WTC11 (cell line): ENCODE data around the gene ASF1A. TPM values are rescaled to one million over a fixed set of nuclear protein-coding genes. Genes with fewer than 3 reads are reported as not detected.

ENCODE experiments used
- ATAC-seq: fragments of 200-7000 bp; cut with Tn5 transposase; 2 replicates; pipeline ENCODE4 v1.10.0; 2021; ENCODE audit warnings: mild to moderate bottlenecking, moderate library complexity
- CTCF ChIA-PET: fragments of 300-600 bp; sonication (Branson Sonifier 250); formaldehyde crosslinking; loops from one replicate; lab custom pipeline; 2021; ENCODE audit warnings: antibody characterized with exemption; lab: Charles Lee
- POLR2A ChIA-PET: fragments of 350-600 bp; sonication (Branson Sonifier 250); formaldehyde crosslinking; loops from one replicate; lab custom pipeline; 2021; ENCODE audit warnings: antibody characterized with exemption; lab: Charles Lee
- DNase-seq: peaks from one replicate; pipeline ENCODE4 v3.0.0; 2021; ENCODE audit warnings: low spot score
- H3K27ac Mint-ChIP-seq: 2 replicates; pipeline ENCODE4 v1.8.0; 2021; ENCODE audit warnings: mixed read lengths
- H3K27me3 Mint-ChIP-seq: 2 replicates; pipeline ENCODE4 v1.8.0; 2021; ENCODE audit warnings: low read depth, mild to moderate bottlenecking, moderate library complexity, mixed read lengths
- H3K36me3 Mint-ChIP-seq: 2 replicates; pipeline ENCODE4 v1.8.0; 2021; ENCODE audit warnings: mixed read lengths
- H3K4me1 Mint-ChIP-seq: 2 replicates; pipeline ENCODE4 v1.8.0; 2022; ENCODE audit warnings: mixed read lengths
- H3K4me3 Mint-ChIP-seq: 2 replicates; pipeline ENCODE4 v1.8.0; 2021; ENCODE audit warnings: mild to moderate bottlenecking, moderate library complexity, mixed read lengths
- H3K9me3 Mint-ChIP-seq: 2 replicates; pipeline ENCODE4 v1.8.0; 2021; ENCODE audit warnings: mixed read lengths
- ATF1 ChIP-seq: sonication (generic); formaldehyde crosslinking; IDR thresholded peaks from 2 replicates; pipeline ENCODE4 v1.8.1; 2023; ENCODE audit warnings: mild to moderate bottlenecking, moderate library complexity, missing genetic modification reagents
- ELF4 ChIP-seq: sonication (generic); formaldehyde crosslinking; IDR thresholded peaks from 2 replicates; pipeline ENCODE4 v1.8.1; 2022; ENCODE audit warnings: low read depth, mild to moderate bottlenecking, moderate library complexity, missing genetic modification reagents
- EMX1 ChIP-seq: fragments of 250-450 bp; sonication (Bioruptor Pico); IDR thresholded peaks from 2 replicates; pipeline ENCODE4 v1.8.0; 2021; ENCODE audit warnings: mild to moderate bottlenecking
- ESRRA ChIP-seq: sonication (generic); formaldehyde crosslinking; IDR thresholded peaks from 2 replicates; pipeline ENCODE4 v1.8.1; 2022; ENCODE audit warnings: mild to moderate bottlenecking, missing genetic modification reagents, borderline replicate concordance
- FOXK1 ChIP-seq: sonication (generic); formaldehyde crosslinking; IDR thresholded peaks from 2 replicates; pipeline ENCODE4 v1.8.0; 2022; ENCODE audit warnings: mild to moderate bottlenecking, moderate library complexity, missing genetic modification reagents
- GRHL2 ChIP-seq: fragments of 250-450 bp; sonication (Bioruptor Pico); IDR thresholded peaks from 2 replicates; pipeline ENCODE4 v1.8.0; 2022; ENCODE audit warnings: mild to moderate bottlenecking, moderate library complexity; ENCODE audit not compliant: insufficient replicate concordance, severe bottlenecking
- GTF2I ChIP-seq: fragments of 250-450 bp; sonication (Bioruptor Pico); conservative IDR thresholded peaks from 2 replicates; pipeline ENCODE4 v1.4.0; 2021; ENCODE audit warnings: mild to moderate bottlenecking
- NR2C2 ChIP-seq: sonication (generic); formaldehyde crosslinking; IDR thresholded peaks from 2 replicates; pipeline ENCODE4 v1.8.0; 2022; ENCODE audit warnings: mild to moderate bottlenecking, missing genetic modification reagents
- NR3C1 ChIP-seq: sonication (generic); formaldehyde crosslinking; conservative IDR thresholded peaks from 2 replicates; pipeline ENCODE4 v1.8.1; 2023; ENCODE audit warnings: low read depth, mild to moderate bottlenecking, missing genetic modification reagents
- PRRX2 ChIP-seq: fragments of 250-450 bp; sonication (Bioruptor Pico); IDR thresholded peaks from 2 replicates; pipeline ENCODE4 v1.8.0; 2021; ENCODE audit warnings: mild to moderate bottlenecking
- TCF7 ChIP-seq: sonication (generic); formaldehyde crosslinking; IDR thresholded peaks from 2 replicates; pipeline ENCODE4 v1.8.0; 2022; ENCODE audit warnings: mild to moderate bottlenecking, low read depth, missing genetic modification reagents, moderate library complexity
- ZNF416 ChIP-seq: fragments of 250-450 bp; sonication (Bioruptor Pico); IDR thresholded peaks from 2 replicates; pipeline ENCODE4 v1.9.0; 2021; ENCODE audit warnings: mild to moderate bottlenecking, inconsistent platforms
- ZNF423 ChIP-seq: fragments of 250-450 bp; sonication (Bioruptor Pico); IDR thresholded peaks from 2 replicates; pipeline ENCODE4 v2.1.2; 2022; ENCODE audit warnings: mild to moderate bottlenecking, moderate library complexity
- total RNA-seq: library from RNA; stranded (reverse); gene quantifications from 3 replicates; pipeline ENCODE4 v1.2.3, GENCODE V29; 2021
- TF ChIP-seq, protein P1 (sequence below): sonication (generic); formaldehyde crosslinking; IDR thresholded peaks from 2 replicates; pipeline ENCODE4 v1.8.0; 2022; ENCODE audit warnings: mild to moderate bottlenecking, missing genetic modification reagents
- TF ChIP-seq, protein P2 (sequence below): sonication (generic); formaldehyde crosslinking; IDR thresholded peaks from 2 replicates; pipeline ENCODE4 v1.8.1; 2023; ENCODE audit warnings: mild to moderate bottlenecking, missing genetic modification reagents
- TF ChIP-seq, protein P3 (sequence below): fragments of 250-450 bp; sonication (Bioruptor Pico); IDR thresholded peaks from 2 replicates; pipeline ENCODE4 v1.8.0; 2021; ENCODE audit warnings: mild to moderate bottlenecking
- TF ChIP-seq, protein P4 (sequence below): fragments of 250-450 bp; sonication (Bioruptor Pico); IDR thresholded peaks from 2 replicates; pipeline ENCODE4 v1.9.0; 2021; ENCODE audit warnings: mild to moderate bottlenecking, borderline replicate concordance
- TF ChIP-seq, protein P5 (sequence below): sonication (generic); formaldehyde crosslinking; IDR thresholded peaks from 2 replicates; pipeline ENCODE4 v1.8.0; 2023; ENCODE audit warnings: mild to moderate bottlenecking, missing genetic modification reagents
- TF ChIP-seq, protein P6 (sequence below): sonication (generic); formaldehyde crosslinking; IDR thresholded peaks from 2 replicates; pipeline ENCODE4 v1.8.1; 2022; ENCODE audit warnings: low read depth, mild to moderate bottlenecking, moderate library complexity, missing genetic modification reagents, borderline replicate concordance
- TF ChIP-seq, protein P7 (sequence below): fragments of 250-450 bp; sonication (Bioruptor Pico); IDR thresholded peaks from 2 replicates; pipeline ENCODE4 v1.9.0; 2021; ENCODE audit warnings: mild to moderate bottlenecking

The ASF1A gene
- total RNA-seq, 1 experiment from 2014 or later, result 36.7 TPM

DNA sequence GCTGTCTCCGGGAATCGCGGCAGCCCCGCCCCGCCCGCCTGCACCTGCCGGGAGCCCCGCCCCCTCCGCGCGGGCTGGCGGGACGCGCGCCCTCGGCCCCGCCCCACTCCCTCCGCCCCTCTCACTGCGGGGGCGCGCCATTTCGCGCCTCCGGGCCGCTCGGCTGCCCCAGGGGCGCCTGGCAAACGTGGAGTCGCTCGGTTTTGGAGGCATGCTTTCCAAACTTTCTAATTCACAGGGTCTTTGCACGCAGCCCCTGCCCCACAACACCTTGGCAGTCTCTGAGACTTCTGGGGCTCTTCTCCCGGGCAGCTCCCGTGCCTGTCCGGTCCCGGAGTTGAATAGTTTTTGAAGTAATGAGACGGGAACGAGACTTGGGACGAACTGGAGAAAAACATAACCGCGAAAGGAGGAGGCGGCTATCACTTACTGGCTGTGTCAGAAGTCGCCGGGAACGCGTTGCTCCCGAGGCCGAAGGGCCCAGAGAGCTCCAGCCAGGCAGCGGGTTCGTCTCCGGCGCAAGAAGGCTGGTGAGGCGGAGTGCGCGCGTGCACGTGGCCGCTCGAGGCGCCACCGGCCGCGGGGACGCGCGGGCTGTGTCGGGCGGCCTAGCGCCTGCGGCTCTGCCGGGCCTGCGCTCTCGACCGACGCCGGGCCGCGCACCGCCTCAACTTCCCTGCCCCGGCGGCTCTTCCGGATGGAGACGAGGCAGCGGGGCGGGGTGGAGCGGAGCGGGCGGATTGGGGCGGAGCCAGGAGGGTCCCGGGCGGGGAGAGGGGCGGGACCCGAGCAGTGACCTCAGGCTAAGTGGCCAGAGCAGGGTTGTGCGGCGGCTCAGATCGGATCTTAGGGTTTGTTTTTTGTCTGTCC, 40.7 kb downstream of the ASF1A start, which contains the start of gene MCM9 (continued):
- TF ChIP-seq ESRRA (CRISPR knock-in tag) (peak; percentile 60; the same call in 1 of the 2 replicates), EMX1 (CRISPR knock-in tag) (no peak), TCF7 (CRISPR knock-in tag) (peak; percentile 80; the same call in 1 of the 2 replicates), FOXK1 (CRISPR knock-in tag) (peak; percentile 76)
- TF ChIP-seq, protein P1, sequence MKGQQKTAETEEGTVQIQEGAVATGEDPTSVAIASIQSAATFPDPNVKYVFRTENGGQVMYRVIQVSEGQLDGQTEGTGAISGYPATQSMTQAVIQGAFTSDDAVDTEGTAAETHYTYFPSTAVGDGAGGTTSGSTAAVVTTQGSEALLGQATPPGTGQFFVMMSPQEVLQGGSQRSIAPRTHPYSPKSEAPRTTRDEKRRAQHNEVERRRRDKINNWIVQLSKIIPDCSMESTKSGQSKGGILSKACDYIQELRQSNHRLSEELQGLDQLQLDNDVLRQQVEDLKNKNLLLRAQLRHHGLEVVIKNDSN (CRISPR knock-in tag), result peak; percentile 47; the same call in 1 of the 2 replicates

DNA sequence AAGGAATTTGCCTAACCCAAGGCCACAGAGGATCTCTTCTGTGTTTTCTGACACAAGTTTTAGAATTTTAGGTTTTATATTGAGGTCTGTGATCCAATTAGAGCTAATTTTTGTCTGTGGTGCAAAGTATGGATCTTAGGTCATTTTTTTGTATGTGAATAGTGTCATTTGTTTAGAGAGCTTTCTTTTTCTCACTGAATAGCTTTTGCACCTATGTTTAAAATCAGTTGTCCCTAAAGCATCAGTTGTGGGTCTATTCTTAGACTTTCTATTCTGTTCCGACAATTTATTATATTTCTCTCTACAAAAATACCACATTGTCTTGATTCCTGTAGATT, 41.3 kb downstream of the ASF1A start:
- DNase-seq (no peak), ATAC-seq (no peak)
- peak overlapping the region; percentile 86 for H3K4me3 Mint-ChIP-seq
- ChIA-PET CTCF (no interaction called here), POLR2A (no interaction called here)
- peak overlapping the region; percentile 93 for H3K27ac Mint-ChIP-seq
- peaks cover 26% of the 10 kb centered on the region for H3K9me3 Mint-ChIP-seq
- H3K36me3 Mint-ChIP-seq, result peaks cover 44% of the 10 kb centered on the region
- H3K4me1 Mint-ChIP-seq, result peaks cover 23% of the 10 kb centered on the region
- no peaks in the 10 kb centered on the region; the same call in 1 of the 2 replicates for H3K27me3 Mint-ChIP-seq
- TF ChIP-seq PRRX2, result no peak
- no peak for TF ChIP-seq GRHL2 (CRISPR knock-in tag)
- TF ChIP-seq, protein P2, sequence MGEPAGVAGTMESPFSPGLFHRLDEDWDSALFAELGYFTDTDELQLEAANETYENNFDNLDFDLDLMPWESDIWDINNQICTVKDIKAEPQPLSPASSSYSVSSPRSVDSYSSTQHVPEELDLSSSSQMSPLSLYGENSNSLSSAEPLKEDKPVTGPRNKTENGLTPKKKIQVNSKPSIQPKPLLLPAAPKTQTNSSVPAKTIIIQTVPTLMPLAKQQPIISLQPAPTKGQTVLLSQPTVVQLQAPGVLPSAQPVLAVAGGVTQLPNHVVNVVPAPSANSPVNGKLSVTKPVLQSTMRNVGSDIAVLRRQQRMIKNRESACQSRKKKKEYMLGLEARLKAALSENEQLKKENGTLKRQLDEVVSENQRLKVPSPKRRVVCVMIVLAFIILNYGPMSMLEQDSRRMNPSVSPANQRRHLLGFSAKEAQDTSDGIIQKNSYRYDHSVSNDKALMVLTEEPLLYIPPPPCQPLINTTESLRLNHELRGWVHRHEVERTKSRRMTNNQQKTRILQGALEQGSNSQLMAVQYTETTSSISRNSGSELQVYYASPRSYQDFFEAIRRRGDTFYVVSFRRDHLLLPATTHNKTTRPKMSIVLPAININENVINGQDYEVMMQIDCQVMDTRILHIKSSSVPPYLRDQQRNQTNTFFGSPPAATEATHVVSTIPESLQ (CRISPR knock-in tag), result no peak
- TF ChIP-seq, protein P3, sequence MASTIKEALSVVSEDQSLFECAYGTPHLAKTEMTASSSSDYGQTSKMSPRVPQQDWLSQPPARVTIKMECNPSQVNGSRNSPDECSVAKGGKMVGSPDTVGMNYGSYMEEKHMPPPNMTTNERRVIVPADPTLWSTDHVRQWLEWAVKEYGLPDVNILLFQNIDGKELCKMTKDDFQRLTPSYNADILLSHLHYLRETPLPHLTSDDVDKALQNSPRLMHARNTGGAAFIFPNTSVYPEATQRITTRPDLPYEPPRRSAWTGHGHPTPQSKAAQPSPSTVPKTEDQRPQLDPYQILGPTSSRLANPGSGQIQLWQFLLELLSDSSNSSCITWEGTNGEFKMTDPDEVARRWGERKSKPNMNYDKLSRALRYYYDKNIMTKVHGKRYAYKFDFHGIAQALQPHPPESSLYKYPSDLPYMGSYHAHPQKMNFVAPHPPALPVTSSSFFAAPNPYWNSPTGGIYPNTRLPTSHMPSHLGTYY (CRISPR knock-in tag), result no peak
- TF ChIP-seq GTF2I (CRISPR knock-in tag), result no peak
- TF ChIP-seq, protein P4, sequence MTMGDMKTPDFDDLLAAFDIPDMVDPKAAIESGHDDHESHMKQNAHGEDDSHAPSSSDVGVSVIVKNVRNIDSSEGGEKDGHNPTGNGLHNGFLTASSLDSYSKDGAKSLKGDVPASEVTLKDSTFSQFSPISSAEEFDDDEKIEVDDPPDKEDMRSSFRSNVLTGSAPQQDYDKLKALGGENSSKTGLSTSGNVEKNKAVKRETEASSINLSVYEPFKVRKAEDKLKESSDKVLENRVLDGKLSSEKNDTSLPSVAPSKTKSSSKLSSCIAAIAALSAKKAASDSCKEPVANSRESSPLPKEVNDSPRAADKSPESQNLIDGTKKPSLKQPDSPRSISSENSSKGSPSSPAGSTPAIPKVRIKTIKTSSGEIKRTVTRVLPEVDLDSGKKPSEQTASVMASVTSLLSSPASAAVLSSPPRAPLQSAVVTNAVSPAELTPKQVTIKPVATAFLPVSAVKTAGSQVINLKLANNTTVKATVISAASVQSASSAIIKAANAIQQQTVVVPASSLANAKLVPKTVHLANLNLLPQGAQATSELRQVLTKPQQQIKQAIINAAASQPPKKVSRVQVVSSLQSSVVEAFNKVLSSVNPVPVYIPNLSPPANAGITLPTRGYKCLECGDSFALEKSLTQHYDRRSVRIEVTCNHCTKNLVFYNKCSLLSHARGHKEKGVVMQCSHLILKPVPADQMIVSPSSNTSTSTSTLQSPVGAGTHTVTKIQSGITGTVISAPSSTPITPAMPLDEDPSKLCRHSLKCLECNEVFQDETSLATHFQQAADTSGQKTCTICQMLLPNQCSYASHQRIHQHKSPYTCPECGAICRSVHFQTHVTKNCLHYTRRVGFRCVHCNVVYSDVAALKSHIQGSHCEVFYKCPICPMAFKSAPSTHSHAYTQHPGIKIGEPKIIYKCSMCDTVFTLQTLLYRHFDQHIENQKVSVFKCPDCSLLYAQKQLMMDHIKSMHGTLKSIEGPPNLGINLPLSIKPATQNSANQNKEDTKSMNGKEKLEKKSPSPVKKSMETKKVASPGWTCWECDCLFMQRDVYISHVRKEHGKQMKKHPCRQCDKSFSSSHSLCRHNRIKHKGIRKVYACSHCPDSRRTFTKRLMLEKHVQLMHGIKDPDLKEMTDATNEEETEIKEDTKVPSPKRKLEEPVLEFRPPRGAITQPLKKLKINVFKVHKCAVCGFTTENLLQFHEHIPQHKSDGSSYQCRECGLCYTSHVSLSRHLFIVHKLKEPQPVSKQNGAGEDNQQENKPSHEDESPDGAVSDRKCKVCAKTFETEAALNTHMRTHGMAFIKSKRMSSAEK (CRISPR knock-in tag), result no peak
- TF ChIP-seq, protein P5, sequence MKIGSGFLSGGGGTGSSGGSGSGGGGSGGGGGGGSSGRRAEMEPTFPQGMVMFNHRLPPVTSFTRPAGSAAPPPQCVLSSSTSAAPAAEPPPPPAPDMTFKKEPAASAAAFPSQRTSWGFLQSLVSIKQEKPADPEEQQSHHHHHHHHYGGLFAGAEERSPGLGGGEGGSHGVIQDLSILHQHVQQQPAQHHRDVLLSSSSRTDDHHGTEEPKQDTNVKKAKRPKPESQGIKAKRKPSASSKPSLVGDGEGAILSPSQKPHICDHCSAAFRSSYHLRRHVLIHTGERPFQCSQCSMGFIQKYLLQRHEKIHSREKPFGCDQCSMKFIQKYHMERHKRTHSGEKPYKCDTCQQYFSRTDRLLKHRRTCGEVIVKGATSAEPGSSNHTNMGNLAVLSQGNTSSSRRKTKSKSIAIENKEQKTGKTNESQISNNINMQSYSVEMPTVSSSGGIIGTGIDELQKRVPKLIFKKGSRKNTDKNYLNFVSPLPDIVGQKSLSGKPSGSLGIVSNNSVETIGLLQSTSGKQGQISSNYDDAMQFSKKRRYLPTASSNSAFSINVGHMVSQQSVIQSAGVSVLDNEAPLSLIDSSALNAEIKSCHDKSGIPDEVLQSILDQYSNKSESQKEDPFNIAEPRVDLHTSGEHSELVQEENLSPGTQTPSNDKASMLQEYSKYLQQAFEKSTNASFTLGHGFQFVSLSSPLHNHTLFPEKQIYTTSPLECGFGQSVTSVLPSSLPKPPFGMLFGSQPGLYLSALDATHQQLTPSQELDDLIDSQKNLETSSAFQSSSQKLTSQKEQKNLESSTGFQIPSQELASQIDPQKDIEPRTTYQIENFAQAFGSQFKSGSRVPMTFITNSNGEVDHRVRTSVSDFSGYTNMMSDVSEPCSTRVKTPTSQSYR (CRISPR knock-in tag), result no peak
- no peak for TF ChIP-seq ELF4
- no peak for TF ChIP-seq ZNF423 (CRISPR knock-in tag)
- TF ChIP-seq NR3C1 (CRISPR knock-in tag), result no peak
- no peak for TF ChIP-seq ZNF416
- TF ChIP-seq, protein P6, sequence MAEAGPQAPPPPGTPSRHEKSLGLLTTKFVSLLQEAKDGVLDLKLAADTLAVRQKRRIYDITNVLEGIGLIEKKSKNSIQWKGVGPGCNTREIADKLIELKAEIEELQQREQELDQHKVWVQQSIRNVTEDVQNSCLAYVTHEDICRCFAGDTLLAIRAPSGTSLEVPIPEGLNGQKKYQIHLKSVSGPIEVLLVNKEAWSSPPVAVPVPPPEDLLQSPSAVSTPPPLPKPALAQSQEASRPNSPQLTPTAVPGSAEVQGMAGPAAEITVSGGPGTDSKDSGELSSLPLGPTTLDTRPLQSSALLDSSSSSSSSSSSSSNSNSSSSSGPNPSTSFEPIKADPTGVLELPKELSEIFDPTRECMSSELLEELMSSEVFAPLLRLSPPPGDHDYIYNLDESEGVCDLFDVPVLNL (CRISPR knock-in tag), result no peak
- no peak for TF ChIP-seq ATF1 (CRISPR knock-in tag)
- TF ChIP-seq, protein P7, sequence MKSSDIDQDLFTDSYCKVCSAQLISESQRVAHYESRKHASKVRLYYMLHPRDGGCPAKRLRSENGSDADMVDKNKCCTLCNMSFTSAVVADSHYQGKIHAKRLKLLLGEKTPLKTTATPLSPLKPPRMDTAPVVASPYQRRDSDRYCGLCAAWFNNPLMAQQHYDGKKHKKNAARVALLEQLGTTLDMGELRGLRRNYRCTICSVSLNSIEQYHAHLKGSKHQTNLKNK (CRISPR knock-in tag), result no peak
- no peak for TF ChIP-seq NR2C2 (CRISPR knock-in tag)
- no peak for TF ChIP-seq ESRRA (CRISPR knock-in tag)
